ENCODE measurements around the gene NRIP3.

GRCh38 chr11:9039198-9039597 lies 35.4 kb upstream of the NRIP3 start:
- no peak for TF ChIP-seq CTCF (conservative IDR thresholded peaks at IDR 0.05; ENCODE audit: low read depth, low read length)
- no peak for TF ChIP-seq EZH2phosphoT487 (IDR thresholded peaks at IDR 0.05; ENCODE audit: borderline replicate concordance, low read length)
- no peak for TF ChIP-seq EZH2 (IDR thresholded peaks at IDR 0.05; ENCODE audit: low read length, unreplicated experiment)

Data from PC-3 (cell line).